Glomerular endothelial cell (primary cell): ENCODE measurements around the gene PCBD1. TPM values are rescaled to one million over a fixed set of nuclear protein-coding genes. Genes with fewer than 3 reads are reported as not detected.

ENCODE experiments used
- DNase-seq: peaks from one replicate; pipeline ENCODE4 v3.0.0-alpha.2; 2011; ENCODE audit warnings: low read depth, low spot score; ENCODE audit errors: extremely low read depth
- total RNA-seq: library from RNA; depleted of rRNA; stranded (reverse); fragments of >200 nt; gene quantifications from 2 replicates; pipeline ENCODE4 v1.2.3, GENCODE V29; 2015

The PCBD1 gene
- total RNA-seq, 1 donor from 2014 or later = 67.1 TPM

DNA sequence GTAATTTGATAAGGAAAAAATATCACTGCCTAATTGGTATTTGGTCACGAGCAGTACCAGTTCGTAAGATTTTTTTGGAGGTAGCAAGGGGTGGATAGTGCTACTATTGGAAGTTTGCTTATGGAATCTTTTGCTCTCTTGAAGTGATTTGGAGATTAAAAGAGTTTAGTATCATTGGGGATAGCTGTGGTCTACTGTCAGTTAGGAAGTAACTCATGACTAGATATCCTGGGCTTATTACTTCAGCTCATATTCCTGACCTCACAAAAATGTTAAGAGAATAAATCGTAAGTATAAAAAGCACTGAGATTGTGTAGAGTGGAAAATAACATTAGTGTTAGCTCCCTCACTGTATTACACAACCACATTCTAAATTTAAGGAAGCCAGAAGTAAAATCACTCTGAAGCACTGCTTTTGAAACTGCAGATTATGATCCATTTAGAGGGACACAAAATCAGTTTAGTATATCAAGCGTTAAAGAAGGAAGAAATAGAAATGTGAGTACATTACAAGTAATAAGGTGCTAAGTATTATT is 50.0 kb downstream of the PCBD1 start:
- DNase-seq = no peak

DNA sequence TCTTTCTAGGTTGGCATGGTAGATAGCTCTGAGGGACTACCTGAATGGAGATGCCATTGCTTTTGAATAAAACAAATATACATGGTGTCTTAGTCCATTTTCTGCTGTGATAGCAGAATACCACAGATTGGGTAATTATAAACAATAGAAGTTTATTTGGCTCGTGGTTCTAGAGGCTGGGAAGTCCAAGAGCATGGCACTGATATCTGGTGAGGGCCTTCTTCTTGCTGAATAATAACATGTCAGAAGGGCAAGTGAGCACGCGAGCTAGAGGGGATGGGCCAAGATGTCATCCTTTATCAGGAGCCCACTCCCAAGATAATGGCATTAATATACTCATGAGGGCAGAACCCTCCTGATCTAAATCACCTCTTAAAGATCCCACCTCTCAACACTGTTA is 50.7 kb downstream of the PCBD1 start:
- DNase-seq = no peak

DNA sequence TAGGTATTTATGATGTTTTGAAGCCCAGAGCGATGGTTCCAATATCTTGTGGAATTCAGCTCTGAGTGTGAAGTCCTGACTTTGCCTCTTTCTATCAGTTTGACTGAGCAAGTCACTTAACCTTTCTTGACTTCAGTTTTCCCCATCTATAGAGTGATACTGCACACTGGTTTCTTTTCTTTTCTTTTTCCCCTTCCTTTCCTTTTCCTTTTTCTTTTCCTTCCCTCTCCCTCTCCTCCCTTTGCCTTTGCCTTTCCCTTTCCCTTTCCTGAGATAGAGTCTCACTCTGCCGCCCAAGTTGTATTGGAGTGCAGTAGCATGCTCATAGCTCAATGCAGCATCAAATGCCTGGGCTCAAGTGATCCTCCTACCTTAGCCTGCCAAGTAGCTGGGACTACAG is 52.0 kb downstream of the PCBD1 start:
- DNase-seq = no peak

DNA sequence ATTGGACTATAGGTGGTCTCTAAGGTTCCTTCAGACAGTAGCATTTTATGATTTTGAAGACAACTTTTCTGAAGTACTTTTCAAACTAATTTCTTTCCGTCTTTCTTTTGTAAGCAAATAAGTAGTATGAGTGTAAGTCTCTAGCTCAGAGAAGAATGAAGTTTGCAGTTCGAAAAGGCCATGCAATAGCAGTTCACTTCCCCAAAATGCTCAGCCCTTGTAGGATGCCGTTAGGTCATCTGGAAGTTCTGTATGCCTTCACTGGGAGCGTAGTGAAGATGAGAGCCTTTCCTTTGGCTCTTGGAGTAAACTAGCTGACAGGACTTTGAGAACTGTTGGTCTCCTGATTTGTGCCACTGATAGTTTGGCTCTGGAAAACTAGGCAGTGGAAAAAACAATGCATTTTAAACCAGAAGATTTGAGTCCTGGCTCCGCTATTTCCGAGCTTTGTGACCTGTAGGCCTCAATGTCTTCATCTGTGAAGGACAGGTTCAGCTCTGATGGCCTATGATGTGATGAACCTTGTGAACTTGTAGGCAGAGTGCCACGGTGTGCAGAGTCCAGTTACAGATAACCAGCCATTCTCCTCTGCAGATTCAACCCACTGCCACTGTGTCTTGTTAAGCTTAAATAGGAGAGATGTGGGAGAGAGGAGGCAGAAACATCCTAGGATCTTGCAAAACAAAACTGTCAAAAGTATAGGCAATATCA is 53.8 kb downstream of the PCBD1 start:
- DNase-seq = no peak

DNA sequence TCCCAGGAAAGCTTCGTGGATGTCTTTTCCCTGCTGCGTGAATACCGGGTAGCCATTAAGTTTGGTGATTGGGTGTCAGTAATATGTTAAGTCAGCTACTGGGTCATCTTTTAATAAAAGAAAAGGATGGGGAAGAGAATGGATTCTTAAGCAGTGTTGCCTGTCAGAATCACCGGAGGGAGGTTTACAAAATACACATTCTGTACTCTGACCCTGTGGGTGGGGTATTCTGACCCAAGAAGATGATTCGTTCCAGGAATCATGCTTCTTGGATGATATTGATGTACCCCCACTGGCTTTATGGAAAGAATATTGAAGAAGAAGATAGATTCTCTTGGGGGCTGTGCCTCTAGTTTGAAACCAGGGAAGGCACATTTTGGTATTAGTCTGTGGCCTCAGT is 54.3 kb downstream of the PCBD1 start:
- no peak for DNase-seq

DNA sequence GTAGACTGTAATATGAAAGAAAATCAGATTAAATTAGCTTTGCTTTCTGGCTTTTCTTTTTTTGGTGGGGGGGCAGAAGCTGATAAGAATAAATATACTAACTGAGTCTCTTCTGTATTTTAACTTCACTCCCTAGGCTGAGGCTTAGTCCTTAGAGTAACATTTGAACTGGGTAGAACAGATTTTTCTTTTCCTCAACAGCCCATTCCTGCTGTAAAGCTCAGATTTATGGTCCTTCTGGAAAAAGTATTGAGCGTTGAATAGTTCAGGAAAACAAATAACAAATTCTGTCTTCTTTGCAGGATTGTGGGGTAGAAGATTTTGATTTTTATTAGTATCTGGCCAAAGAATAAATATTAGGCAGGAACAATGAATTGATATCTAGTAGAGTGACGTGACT is 54.8 kb downstream of the PCBD1 start:
- no peak for DNase-seq

Other genes with a start within 250 kb of the PCBD1 start
- gene ADAMTS14, start 216.1 kb downstream of the PCBD1 start, total RNA-seq = 2.9 and 3.4 TPM in 2 replicates
- gene TBATA, start 103.2 kb downstream of the PCBD1 start, total RNA-seq = not detected in 2 replicates
- 14.3 and 24.2 TPM in 2 replicates for gene SGPL1, start 72.6 kb downstream of the PCBD1 start, total RNA-seq